ENCODE data around the gene CLDN19.

DNA sequence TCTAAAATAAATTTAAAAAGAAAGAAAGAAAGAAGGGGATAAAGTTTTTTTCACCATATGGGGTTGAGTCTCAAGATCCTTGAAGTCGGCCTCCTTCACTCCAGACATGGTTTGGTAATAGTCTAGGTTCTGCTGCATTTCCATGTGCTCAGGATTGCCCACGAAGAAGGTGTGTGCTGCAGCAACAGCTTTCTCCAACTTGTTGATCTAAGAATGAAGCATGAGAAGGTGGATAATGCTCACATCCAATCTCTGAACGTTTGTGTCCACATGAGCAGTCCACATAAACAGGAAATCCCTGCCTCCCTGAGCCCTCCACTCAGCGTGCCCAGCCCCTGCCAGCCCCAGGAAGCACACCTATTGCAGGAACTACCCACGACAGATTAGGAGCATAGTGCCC lies 22.2 kb upstream of the CLDN19 start:
- no peak for TF ChIP-seq POLR2A (IDR thresholded peaks at IDR 0.05)
- TF ChIP-seq, protein P1, sequence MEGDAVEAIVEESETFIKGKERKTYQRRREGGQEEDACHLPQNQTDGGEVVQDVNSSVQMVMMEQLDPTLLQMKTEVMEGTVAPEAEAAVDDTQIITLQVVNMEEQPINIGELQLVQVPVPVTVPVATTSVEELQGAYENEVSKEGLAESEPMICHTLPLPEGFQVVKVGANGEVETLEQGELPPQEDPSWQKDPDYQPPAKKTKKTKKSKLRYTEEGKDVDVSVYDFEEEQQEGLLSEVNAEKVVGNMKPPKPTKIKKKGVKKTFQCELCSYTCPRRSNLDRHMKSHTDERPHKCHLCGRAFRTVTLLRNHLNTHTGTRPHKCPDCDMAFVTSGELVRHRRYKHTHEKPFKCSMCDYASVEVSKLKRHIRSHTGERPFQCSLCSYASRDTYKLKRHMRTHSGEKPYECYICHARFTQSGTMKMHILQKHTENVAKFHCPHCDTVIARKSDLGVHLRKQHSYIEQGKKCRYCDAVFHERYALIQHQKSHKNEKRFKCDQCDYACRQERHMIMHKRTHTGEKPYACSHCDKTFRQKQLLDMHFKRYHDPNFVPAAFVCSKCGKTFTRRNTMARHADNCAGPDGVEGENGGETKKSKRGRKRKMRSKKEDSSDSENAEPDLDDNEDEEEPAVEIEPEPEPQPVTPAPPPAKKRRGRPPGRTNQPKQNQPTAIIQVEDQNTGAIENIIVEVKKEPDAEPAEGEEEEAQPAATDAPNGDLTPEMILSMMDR (IDR thresholded peaks at IDR 0.05): no peak
